ENCODE results near the gene APOL6.

APOL6 gene

GRCh38 chr22:35684732-35685131 is 36.5 kb downstream of the APOL6 start:
- no peaks in the 10 kb centered on the region for H3K27me3 ChIP-seq (replicated peaks; ENCODE audit: control insufficient read depth, insufficient read depth, low read length)
- no peak overlapping the region for H3K4me3 ChIP-seq (replicated peaks; ENCODE audit: low read depth, low read length)
- TF ChIP-seq CTCF (IDR thresholded peaks at IDR 0.05; ENCODE audit: insufficient read depth, low read length, poor library complexity, severe bottlenecking) = no peak
- H3K36me3 ChIP-seq (ENCODE audit: control insufficient read depth, insufficient read depth, low read length) = no peaks in the 10 kb centered on the region
- no peak for DNase-seq (ENCODE audit: extremely low read depth, insufficient read length)

- H3K36me3 ChIP-seq (ENCODE audit: control insufficient read depth, insufficient read depth, low read length) = no peaks in the 10 kb centered on the region
These were observed 37.5 kb downstream of the APOL6 start for GRCh38 chr22:35685731-35686130.

GRCh38 chr22:35686298-35686697 is 38.1 kb downstream of the APOL6 start:
- Histone ChIP-seq H3K4me3 (replicated peaks; ENCODE audit: low read depth, low read length) (no peak overlapping the region), H3K36me3 (ENCODE audit: control insufficient read depth, insufficient read depth, low read length) (no peaks in the 10 kb centered on the region), H3K27me3 (replicated peaks; ENCODE audit: control insufficient read depth, insufficient read depth, low read length) (no peaks in the 10 kb centered on the region)
- no peak for TF ChIP-seq CTCF (IDR thresholded peaks at IDR 0.05; ENCODE audit: insufficient read depth, low read length, poor library complexity, severe bottlenecking)
- DNase-seq (ENCODE audit: extremely low read depth, insufficient read length) = no peak

More at GRCh38 chr22:35685731-35686130, 37.5 kb downstream of the APOL6 start:
- no peak for TF ChIP-seq CTCF (IDR thresholded peaks at IDR 0.05; ENCODE audit: insufficient read depth, low read length, poor library complexity, severe bottlenecking)
- no peak overlapping the region for H3K4me3 ChIP-seq (replicated peaks; ENCODE audit: low read depth, low read length)
- DNase-seq (ENCODE audit: extremely low read depth, insufficient read length) = no peak
- no peaks in the 10 kb centered on the region for H3K27me3 ChIP-seq (replicated peaks; ENCODE audit: control insufficient read depth, insufficient read depth, low read length)

- DNase-seq (ENCODE audit: extremely low read depth, insufficient read length) = no peak
- no peaks in the 10 kb centered on the region for H3K36me3 ChIP-seq (ENCODE audit: control insufficient read depth, insufficient read depth, low read length)
- H3K27me3 ChIP-seq (replicated peaks; ENCODE audit: control insufficient read depth, insufficient read depth, low read length) = no peaks in the 10 kb centered on the region
- TF ChIP-seq CTCF (IDR thresholded peaks at IDR 0.05; ENCODE audit: insufficient read depth, low read length, poor library complexity, severe bottlenecking) = no peak
- no peak overlapping the region for H3K4me3 ChIP-seq (replicated peaks; ENCODE audit: low read depth, low read length)
These were observed 39.2 kb downstream of the APOL6 start for GRCh38 chr22:35687461-35687860.

- no peak for TF ChIP-seq CTCF (IDR thresholded peaks at IDR 0.05; ENCODE audit: insufficient read depth, low read length, poor library complexity, severe bottlenecking)
- no peak for DNase-seq (ENCODE audit: extremely low read depth, insufficient read length)
- no peaks in the 10 kb centered on the region for H3K27me3 ChIP-seq (replicated peaks; ENCODE audit: control insufficient read depth, insufficient read depth, low read length)
- no peak overlapping the region for H3K4me3 ChIP-seq (replicated peaks; ENCODE audit: low read depth, low read length)
- H3K36me3 ChIP-seq (ENCODE audit: control insufficient read depth, insufficient read depth, low read length) = no peaks in the 10 kb centered on the region
These were observed 40.8 kb downstream of the APOL6 start for GRCh38 chr22:35688913-35689675.

Measured in GM06990 (cell line).